ENCODE results near the gene IL23R. TPM values are rescaled to one million over a fixed set of nuclear protein-coding genes. Genes with fewer than 3 reads are reported as not detected.

The IL23R gene
- total and polyA plus RNA-seq, 2 of the 8 experiments (the other 6 are each of a cell fraction or from before 2014, with no cell fraction given), result not detected

GRCh38 chr1:67209521-67209920, 43.3 kb downstream of the IL23R start:
- Histone ChIP-seq H3K79me1 (ENCODE audit: low read depth, low read length) (no peaks in the 10 kb centered on the region), H2BK20ac (ENCODE audit: low read length) (no peak overlapping the region), H3K4ac (replicated peaks; ENCODE audit: insufficient read length, low read depth, low read length) (no peak overlapping the region), H4K8ac (ENCODE audit: extremely low read depth, insufficient read depth, low read length) (no peak overlapping the region), H3K18ac (ENCODE audit: extremely low read depth, low read length) (no peak overlapping the region), H2BK12ac (ENCODE audit: low read depth, low read length) (no peak overlapping the region), H2BK5ac (ENCODE audit: low read depth, low read length) (no peak overlapping the region), H3K9me3 (ENCODE audit: insufficient read depth in 2 of 2, low read depth in 1 of 2, low read length in 1 of 2) (no peaks in the 10 kb centered on the region), H3K4me2 (ENCODE audit: insufficient read depth in 1 of 2, low read depth in 2 of 2, low read length in 2 of 2) (no peak overlapping the region), H2AFZ (ENCODE audit: low read length) (no peak overlapping the region), H3K27ac (ENCODE audit: low read depth, low read length) (no peak overlapping the region), H2BK15ac (ENCODE audit: low read length) (no peak overlapping the region), H3K27me3 (replicated peaks in 1 of 4; ENCODE audit: control insufficient read depth in 3 of 4, extremely low read depth in 1 of 4, insufficient read depth in 3 of 4, low read length in 3 of 4) (no peaks in the 10 kb centered on the region), H3K56ac (replicated peaks; ENCODE audit: insufficient read length, low read depth, low read length) (no peak overlapping the region), H3K14ac (ENCODE audit: insufficient read length) (no peak overlapping the region), H3K36me3 (ENCODE audit: control insufficient read depth in 2 of 4, insufficient read depth in 4 of 4, low read length in 3 of 4) (no peaks in the 10 kb centered on the region), H2AK5ac (ENCODE audit: low read depth, low read length) (no peak overlapping the region), H4K20me1 (replicated peaks in 1 of 2; ENCODE audit: control insufficient read depth in 1 of 2, insufficient read depth in 2 of 2, low read length in 2 of 2) (no peaks in the 10 kb centered on the region), H2BK120ac (replicated peaks; ENCODE audit: low read depth, low read length) (no peak overlapping the region), H4K91ac (replicated peaks; ENCODE audit: insufficient read length, low read length) (no peak overlapping the region), H4K5ac (ENCODE audit: insufficient read length, low read depth, low read length) (no peak overlapping the region), H3K79me2 (ENCODE audit: control insufficient read depth in 1 of 2, insufficient read depth in 2 of 2, low read length in 2 of 2) (no peaks in the 10 kb centered on the region), H3K9ac (replicated peaks in 1 of 4; ENCODE audit: extremely low read depth in 1 of 4, low read depth in 3 of 4, low read length in 3 of 4) (no peak overlapping the region), H3K23ac (ENCODE audit: insufficient read length) (no peak overlapping the region), H3K4me3 (ENCODE audit: extremely low read depth in 1 of 4, insufficient read depth in 2 of 4, low read depth in 3 of 4, low read length in 4 of 4) (no peak overlapping the region), H3K23me2 (ENCODE audit: low read depth, low read length) (no peaks in the 10 kb centered on the region), H3K4me1 (replicated peaks in 1 of 4; ENCODE audit: control insufficient read depth in 3 of 4, insufficient read depth in 4 of 4, low read length in 3 of 4) (peaks cover 0 to 2% (median 0%) of the 10 kb centered on the region in 4 experiments; a peak in 1 of 7 replicates)
- FAIRE-seq (no peak), DNase-seq (ENCODE audit: low read depth in 1 of 2, low spot score in 2 of 2) (no peak)
- ChIA-PET POLR2A (ENCODE audit: partially characterized antibody) (interaction anchor here (1.4 kb wide), 1 partner anchor 11 kb away, joined by 3 read pairs; no protein-coding TSS in a partner anchor), CTCF (ENCODE audit: partially characterized antibody) (interaction anchor here (0.6 to 9.8 kb wide), 18 partner anchors 11 to 483 kb away, joined by 3 to 176 read pairs (median 5); partner anchors contain the start of gene IL23R)
- WGBS, 2 experiments (ENCODE audit: extremely low coverage in 1 of 2, insufficient coverage in 1 of 2, insufficient read length in 1 of 2, insufficient replicate concordance in 2 of 2, low coverage in 1 of 2, low lambda C conversion rate in 2 of 2, missing lambda C conversion rate in 1 of 2), result 88% methylated on average over 3 of the region's 3 CpGs; no CpG with 5 or more reads in 1 of the 2 experiments
- TF ChIP-seq KDM4A (IDR thresholded peaks at IDR 0.05; ENCODE audit: low read depth, low read length, severe bottlenecking), result no peak

All from H1 (cell line).